Bronchial smooth muscle cell (primary cell): ENCODE data around the gene MED19. TPM values are rescaled to one million over a fixed set of nuclear protein-coding genes. Genes with fewer than 3 reads are reported as not detected.

Experiments used
- total RNA-seq: library from RNA; depleted of rRNA; stranded (reverse); fragments of >200 nt; gene quantifications from 2 replicates; pipeline ENCODE4 v1.2.1, GENCODE V29; 2014

MED19 gene, protein sequence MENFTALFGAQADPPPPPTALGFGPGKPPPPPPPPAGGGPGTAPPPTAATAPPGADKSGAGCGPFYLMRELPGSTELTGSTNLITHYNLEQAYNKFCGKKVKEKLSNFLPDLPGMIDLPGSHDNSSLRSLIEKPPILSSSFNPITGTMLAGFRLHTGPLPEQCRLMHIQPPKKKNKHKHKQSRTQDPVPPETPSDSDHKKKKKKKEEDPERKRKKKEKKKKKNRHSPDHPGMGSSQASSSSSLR
- 10.6 and 13.4 TPM in 2 replicates for total RNA-seq

DNA sequence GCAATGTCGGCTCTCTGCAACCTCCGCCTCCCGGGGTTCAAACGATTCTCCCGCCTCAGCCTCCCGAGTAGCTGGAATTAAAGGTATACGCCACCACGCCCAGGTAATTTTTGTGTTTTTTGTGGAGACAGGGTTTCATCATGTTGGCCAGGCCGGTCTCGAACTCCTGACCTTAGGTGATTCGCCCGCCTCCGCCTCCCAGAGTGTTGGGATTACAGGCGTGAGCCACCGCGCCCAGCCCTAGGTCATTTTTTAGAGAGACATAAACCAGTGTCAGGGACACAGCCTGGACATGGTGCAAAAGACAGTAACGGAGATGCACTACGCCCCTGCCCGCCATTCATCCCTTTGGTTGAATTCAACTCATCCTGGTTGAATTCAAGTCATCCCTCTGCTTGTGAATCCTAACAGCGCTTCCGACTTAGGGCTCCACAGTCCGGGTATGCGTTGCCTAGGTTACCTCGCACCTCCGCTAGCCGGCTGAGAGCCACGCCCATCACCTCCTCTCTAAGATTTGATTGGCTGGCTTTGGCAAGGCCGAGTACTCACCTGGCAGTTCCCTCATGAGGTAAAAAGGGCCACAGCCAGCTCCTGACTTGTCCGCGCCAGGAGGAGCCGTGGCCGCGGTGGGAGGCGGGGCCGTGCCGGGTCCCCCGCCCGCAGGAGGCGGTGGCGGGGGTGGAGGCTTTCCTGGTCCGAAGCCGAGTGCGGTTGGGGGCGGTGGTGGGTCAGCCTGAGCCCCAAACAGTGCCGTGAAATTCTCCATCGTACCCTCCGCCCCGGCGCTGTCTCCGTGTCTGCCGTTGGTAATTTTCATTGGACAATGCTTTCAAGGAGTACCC lies at the start of gene MED19:
TSS of gene MED19 (minus strand) at position 802 of the 842 bp plus-strand sequence. CDS start at position 766, 36 bp downstream.

DNA sequence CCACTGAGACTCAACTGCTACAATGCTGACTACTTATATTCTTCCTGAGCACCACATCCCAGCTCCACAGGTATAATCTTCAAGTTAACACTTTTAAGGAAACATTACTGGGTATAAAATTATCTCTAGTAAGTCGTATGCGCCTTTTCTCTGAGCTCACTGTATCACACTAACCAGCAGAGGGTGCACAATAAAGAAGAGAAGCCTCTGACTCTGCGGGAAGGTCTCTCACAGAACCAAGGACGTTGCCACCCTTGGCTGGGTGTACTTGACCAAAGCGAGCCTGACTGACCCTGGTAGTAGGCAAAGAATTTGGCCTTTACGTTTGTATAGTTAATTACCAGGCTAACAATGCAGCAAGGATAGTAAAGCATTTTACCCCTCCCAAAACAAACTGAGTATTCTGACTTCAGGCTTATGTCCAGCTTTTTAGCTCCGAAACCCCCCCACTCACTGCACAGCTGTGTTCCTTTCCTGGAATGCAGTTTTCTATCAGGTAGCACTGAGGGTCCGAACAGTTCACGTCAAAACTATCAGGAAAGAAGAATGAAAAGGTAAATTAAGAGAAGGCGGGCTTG lies 39.8 kb upstream of the MED19 start, which contains the start of gene BTBD18:
TSS of gene BTBD18 (minus strand) at position 144 of the 578 bp plus-strand sequence. CDS start 631 bp downstream, outside the sequence.

DNA sequence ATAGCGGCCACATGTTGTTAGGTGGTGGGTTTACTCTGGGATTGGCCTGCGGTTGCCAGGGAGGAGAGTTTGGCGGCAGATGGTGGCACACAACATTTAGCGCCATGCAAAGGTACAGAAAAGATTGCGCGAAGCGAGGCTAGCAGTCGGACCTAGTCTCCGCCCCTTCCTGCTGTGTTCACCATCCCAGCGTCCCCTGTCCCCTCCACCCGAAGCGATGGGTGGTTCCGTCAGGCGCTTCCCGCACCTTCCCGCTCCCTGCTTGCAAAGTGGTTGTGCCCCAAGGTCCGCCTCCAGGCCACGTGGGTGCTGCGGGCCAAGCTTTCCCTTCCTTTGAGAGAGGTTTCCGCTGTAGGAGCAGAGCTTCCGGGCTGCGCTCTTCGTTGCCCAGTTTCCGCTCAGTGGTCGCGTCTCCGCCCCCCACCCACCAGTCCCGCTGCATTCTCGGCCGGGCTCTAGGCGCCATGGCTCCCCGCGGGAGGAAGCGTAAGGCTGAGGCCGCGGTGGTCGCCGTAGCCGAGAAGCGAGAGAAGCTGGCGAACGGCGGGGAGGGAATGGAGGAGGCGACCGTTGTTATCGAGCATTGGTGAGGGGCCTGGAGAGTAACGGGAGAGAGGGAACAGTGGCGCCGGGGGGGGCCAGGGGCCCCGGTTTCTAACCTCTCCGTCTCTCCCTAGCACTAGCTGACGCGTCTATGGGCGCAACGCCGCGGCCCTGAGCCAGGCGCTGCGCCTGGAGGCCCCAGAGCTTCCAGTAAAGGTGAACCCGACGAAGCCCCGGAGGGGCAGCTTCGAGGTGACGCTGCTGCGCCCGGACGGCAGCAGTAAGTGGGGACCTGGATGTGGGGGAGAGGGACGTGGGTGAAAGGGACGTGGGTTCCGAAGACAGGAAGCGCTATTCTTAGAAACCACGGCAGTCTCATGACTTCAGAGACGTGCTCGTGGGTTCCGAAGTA lies 29.4 kb upstream of the MED19 start, which contains the start of gene SELENOH:
TSS of gene SELENOH (plus strand) at position 360 of the 955 bp plus-strand sequence. CDS start at position 465, 105 bp downstream.

DNA sequence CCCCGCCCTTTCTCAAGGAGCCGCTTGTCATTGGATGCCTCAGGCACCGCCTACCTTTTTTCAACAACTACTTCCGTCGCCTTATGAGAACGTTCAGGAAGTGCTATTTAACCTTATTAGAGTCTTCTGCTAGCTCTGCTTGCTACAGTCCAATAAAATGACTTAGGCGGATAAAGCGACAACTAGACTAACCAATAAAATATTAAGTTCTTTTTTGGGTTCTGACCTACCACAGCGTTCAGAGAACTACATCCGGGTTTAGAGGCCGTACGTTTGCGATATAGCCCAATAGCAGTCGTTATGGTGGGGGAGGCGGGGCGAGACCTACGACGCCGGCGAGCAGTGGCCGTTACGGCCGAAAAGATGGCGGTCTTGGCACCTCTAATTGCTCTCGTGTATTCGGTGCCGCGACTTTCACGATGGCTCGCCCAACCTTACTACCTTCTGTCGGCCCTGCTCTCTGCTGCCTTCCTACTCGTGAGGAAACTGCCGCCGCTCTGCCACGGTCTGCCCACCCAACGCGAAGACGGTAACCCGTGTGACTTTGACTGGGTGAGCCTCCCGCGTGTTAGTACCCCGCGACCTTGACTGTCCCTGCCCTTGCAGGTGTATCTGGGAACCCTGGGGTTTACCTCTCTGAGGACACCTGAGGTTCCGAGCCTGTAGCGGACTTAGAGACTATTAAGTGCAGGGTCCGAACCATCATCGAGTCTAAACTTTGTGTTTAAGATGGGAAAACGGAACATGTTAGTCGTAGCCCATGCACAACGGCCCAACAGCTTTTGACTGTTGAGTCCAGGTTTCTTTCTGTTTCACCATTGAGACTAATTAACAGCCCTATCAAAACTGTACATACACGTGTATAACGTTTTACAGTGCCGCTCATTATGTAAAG lies 488 bp upstream of the MED19 start, which contains the start of gene TMX2:
TSS of gene TMX2 (plus strand) at position 338 of the 895 bp plus-strand sequence. CDS start at position 364, 26 bp downstream.

DNA sequence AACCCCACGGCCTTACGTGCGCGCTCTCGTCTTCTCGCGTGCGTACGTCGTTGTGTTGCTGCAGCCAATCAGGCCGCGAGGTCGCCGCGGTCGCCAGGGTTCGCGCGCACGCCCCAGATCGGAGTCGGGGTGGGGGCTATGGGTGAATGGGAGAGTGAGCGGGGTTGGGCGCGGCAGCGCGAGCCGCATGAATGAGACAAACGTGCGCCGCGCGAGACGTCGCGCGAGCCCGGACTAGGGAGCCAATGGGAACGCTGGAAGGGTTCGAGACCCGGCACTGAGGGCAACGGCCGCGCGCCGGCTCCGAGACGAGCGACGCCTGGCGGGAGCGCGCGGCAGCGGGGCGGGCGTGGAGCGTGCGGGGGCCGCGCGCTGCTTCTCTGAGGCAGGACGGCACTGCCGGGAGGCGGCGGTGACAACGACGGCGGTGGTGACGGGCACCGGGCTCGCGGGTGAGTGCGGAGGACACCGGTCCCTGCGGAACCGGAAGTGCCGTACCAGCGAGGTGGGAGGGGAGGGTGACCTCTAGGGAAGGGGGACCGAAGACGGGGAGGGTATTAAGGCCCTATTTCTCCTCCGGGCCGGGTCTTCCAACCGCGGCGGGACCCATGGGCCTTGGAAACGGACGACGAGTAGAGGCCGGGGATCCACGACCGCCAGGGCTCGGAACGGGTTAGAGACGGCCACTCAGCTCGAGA lies 44.1 kb downstream of the MED19 start, which contains the start of gene ZDHHC5:
TSS of gene ZDHHC5 (plus strand) at position 379 of the 698 bp plus-strand sequence. CDS start 4,977 bp downstream, outside the sequence.

DNA sequence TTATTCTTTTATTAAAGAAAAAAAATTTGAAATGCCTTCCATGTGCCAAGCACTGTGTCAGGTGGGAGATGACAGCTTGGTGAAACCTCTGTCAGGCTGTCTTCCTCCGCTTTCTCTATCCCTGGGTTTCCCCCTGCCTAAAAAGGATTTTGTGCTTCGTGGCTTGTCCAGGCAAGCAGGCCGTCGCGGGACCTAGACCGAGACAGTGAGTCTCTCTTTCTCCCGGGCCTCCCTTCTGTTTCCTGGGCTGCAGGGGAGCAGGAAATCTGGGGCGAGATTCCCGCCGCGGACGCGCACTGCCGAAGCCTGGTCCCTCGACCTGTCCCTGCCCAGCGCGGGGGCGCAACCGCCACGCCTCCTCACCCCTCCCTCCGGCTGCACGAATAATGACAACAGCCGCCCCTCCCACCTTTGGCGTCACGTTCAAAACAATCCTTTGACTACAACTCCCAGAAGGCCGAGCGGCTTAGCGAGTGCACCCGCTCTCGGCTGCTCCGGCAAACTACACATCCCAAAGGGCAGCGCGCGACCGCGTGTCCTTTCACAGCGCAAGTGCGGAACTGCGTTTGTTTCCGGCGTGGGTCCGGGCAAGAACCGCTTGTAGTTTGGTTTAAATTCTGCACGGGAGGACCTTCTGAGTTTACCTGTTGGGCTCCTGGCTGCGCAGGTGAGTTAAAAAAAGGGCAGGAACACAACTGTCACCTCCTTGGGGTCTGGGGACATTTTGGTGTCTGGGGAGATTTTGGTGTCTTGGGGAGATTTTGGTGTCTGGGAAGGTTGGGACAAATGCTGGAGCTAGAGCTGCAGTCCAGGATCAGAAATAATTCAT lies 54.6 kb downstream of the MED19 start, which contains the start of gene CLP1:
TSS of gene CLP1 (plus strand) at position 569 of the 829 bp plus-strand sequence. CDS start 1,715 bp downstream, outside the sequence.

Other genes with a start within 250 kb of the MED19 start
- gene SLC43A1, start 196.5 kb downstream of the MED19 start, total RNA-seq = 12.0 and 26.4 TPM in 2 replicates
- 47.3 and 55.0 TPM in 2 replicates for gene TIMM10, start 181.5 kb downstream of the MED19 start, total RNA-seq
- gene SMTNL1, start 174.6 kb downstream of the MED19 start, total RNA-seq = not detected in 2 replicates
- 63.2 and 73.2 TPM in 2 replicates for gene UBE2L6, start 144.5 kb downstream of the MED19 start, total RNA-seq
- gene SERPING1, start 114.5 kb downstream of the MED19 start, total RNA-seq = 5.5 and 7.6 TPM in 2 replicates
- gene YPEL4, start 62.3 kb downstream of the MED19 start, total RNA-seq = 2.2 and 4.7 TPM in 2 replicates
- 13.4 and 17.8 TPM in 2 replicates for gene CLP1, start 54.5 kb downstream of the MED19 start, total RNA-seq
- gene ZDHHC5, start 44.1 kb downstream of the MED19 start, total RNA-seq = 18.4 and 20.0 TPM in 2 replicates
- 35.3 and 39.4 TPM in 2 replicates for gene TMX2, start 378 bp upstream of the MED19 start, total RNA-seq
- gene SELENOH, start 29.3 kb upstream of the MED19 start, total RNA-seq = 50.1 and 88.9 TPM in 2 replicates
- gene BTBD18, start 39.6 kb upstream of the MED19 start, total RNA-seq = not detected in 2 replicates
- 75.2 and 91.6 TPM in 2 replicates for gene CTNND1, start 49.6 kb upstream of the MED19 start, total RNA-seq